GM12874 (cell line): ENCODE data around the gene PRKCH.

ENCODE experiments used
- CTCF ChIP-seq: IDR thresholded peaks from 2 replicates; pipeline ENCODE4 v1.5.1; 2011; ENCODE audit warnings: low read depth, mild to moderate bottlenecking, control low read depth, low read length, moderate library complexity; ENCODE audit not compliant: insufficient read depth

The PRKCH gene

DNA sequence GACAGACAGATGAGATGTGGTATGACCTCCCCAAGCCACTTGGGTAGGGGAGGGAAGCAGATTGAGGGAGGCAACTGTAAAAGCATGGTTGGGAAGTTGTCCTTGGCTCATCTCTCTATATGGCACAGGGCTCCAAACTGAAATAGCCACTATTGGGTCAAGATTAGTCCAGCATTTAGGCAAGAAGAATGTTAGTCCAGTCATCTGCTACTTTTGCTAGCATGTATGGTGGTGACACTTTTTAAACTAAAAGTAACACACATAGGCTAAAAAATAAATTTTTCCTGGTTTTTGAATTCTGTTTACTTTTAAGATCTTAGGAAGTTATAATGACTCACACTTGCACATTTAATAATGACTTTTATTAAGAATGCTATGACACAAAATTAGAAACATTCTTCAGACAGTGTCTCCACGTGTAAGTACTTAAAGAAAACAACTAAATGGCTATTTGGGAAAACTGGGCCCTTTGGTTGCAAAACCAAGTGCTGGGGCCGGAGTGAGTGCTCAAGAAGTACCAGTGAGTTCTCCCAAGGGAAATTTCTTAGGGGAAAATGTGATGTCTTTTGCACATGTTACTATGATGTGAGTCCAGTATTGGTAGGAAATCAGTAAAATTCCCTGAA, 194.9 kb downstream of the PRKCH start:
- TF ChIP-seq CTCF = no peak

- TF ChIP-seq CTCF = no peak
Measured at GRCh38 chr14:61516964-61517653, 195.7 kb downstream of the PRKCH start.

DNA sequence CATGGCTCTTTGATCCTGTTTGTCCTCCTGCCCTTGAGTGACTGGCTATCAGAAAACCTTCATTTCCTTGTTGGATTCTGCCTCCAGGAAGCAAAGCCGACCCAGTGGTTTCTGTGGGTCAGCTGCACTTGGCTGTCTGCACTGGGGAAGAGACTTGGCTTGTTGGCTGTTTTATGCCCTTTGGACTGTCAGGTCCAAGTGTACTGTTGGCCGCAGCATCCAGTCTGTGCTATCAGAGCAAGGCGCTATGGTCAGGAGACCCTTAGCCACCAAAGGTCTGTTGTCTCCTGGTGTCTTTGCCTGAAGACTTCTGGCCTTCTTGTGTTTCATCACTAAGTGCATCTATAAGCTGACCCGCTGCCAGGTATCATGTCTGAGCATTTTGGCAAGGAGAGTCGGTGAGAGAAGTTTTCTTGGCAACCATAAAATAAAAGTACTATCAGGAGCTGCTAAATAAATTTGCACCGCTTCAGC, 196.6 kb downstream of the PRKCH start:
- TF ChIP-seq CTCF = no peak

GRCh38 chr14:61518403-61518802, 197.0 kb downstream of the PRKCH start:
- no peak for TF ChIP-seq CTCF

DNA sequence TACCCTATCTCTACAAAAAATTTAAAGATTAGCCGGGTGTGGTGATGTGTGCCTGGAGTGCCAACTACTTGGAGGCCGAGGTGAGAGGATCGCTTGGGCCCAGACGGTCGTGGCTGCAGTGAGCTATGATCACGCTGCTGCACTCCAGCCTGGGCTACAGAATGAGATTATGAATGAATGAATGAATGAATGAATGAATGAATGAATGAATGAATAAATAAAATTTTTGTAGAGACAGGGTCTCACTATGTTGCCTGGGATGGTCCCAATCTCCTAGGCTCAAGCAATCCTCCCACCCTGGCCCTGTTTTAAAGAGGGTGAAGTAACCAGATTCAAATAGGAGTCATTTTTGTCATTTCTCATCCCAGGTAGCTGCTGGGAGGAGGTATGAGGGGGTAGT, 197.7 kb downstream of the PRKCH start:
- TF ChIP-seq CTCF = no peak

DNA sequence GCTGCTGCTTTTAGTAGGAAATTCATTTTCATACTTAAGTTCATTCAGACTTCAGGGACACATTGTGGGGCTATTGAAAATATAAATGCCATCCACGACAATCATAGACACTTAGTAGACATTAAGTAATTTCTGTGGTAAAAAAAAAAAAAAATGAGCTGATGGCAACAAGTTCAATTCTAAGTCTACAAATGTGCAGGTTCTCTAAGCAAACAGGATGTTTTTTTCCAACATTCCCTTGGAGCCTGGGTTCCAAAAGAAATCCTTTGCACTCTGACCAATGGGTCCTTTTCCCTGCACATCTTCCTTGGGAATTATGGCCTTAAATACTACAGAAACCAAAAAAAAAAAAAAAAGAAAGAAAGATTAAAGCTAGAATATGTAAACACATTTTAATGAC, 198.4 kb downstream of the PRKCH start:
- no peak for TF ChIP-seq CTCF

DNA sequence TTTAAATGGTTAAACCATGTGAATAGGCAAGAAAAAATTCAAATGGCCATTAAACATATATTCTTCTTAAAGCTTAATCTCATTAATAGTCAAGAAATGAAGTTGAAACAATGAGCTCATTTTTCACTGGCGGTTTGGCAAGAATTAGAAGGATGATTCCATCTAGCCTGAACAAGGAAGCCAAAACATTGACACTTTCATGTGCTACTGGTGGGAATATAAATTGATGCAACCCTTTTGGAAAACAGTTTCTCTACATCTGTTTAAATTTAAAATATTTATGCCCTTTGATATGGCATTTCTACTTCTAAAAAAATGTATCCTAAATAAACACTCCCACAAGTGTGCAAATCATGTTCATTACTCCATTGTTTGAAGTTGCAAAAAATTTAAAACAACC, 199.2 kb downstream of the PRKCH start:
- no peak for TF ChIP-seq CTCF
